ENCODE results near the gene NEK9.
"Not testable (repeated sequence)": the region's sequence is repeated elsewhere in the genome, so short reads cannot be mapped to it uniquely, and the experiment has no call there.

NEK9 gene

GRCh38 chr14:75079521-75079920 lies 47.3 kb downstream of the NEK9 start:
- TF ChIP-seq GATA1 (IDR thresholded peaks at IDR 0.05; ENCODE audit: low read depth, low read length) (no peak), POLR2A (IDR thresholded peaks at IDR 0.05; ENCODE audit: low read length) (no peak)
- DNase-seq = no peak

GRCh38 chr14:75077794-75078193 lies 49.1 kb downstream of the NEK9 start:
- no peak for DNase-seq
- TF ChIP-seq GATA1 (IDR thresholded peaks at IDR 0.05; ENCODE audit: low read depth, low read length) (no peak), POLR2A (IDR thresholded peaks at IDR 0.05; ENCODE audit: low read length) (no peak)

GRCh38 chr14:75070383-75070782 lies 56.5 kb downstream of the NEK9 start:
- TF ChIP-seq POLR2A (IDR thresholded peaks at IDR 0.05; ENCODE audit: low read length) = no peak
- no peak for TF ChIP-seq GATA1 (IDR thresholded peaks at IDR 0.05; ENCODE audit: low read depth, low read length)
- DNase-seq = no peak

- TF ChIP-seq POLR2A (IDR thresholded peaks at IDR 0.05; ENCODE audit: low read length) = no peak
- TF ChIP-seq GATA1 (IDR thresholded peaks at IDR 0.05; ENCODE audit: low read depth, low read length) = no peak
- no peak for DNase-seq
These were observed 57.1 kb downstream of the NEK9 start for GRCh38 chr14:75069811-75070145.

GRCh38 chr14:75069121-75069810 lies 57.6 kb downstream of the NEK9 start, which contains the start of gene ZC2HC1C:
Gene ZC2HC1C, plus strand, starts transcription at chr14:75069641. Its CDS starts 933 bp downstream, at chr14:75070574.
- peak; percentile 90 to 91 for DNase-seq
- TF ChIP-seq POLR2A (IDR thresholded peaks at IDR 0.05; ENCODE audit: low read length) = peak; percentile 85
- TF ChIP-seq GATA1 (IDR thresholded peaks at IDR 0.05; ENCODE audit: low read depth, low read length) = no peak

- no peak for DNase-seq
These were observed 58.3 kb downstream of the NEK9 start for GRCh38 chr14:75068294-75069120.

GRCh38 chr14:75067765-75068164 lies 59.1 kb downstream of the NEK9 start:
- DNase-seq = not testable (repeated sequence)

More at GRCh38 chr14:75068294-75069120, 58.3 kb downstream of the NEK9 start:
- TF ChIP-seq POLR2A (IDR thresholded peaks at IDR 0.05; ENCODE audit: low read length) (no peak), GATA1 (IDR thresholded peaks at IDR 0.05; ENCODE audit: low read depth, low read length) (no peak)

GRCh38 chr14:75067212-75067611 lies 59.6 kb downstream of the NEK9 start:
- DNase-seq = no peak
- TF ChIP-seq POLR2A (IDR thresholded peaks at IDR 0.05; ENCODE audit: low read length) (no peak), GATA1 (IDR thresholded peaks at IDR 0.05; ENCODE audit: low read depth, low read length) (no peak)

- no peak for DNase-seq
- no peak for TF ChIP-seq GATA1 (IDR thresholded peaks at IDR 0.05; ENCODE audit: low read depth, low read length)
- no peak for TF ChIP-seq POLR2A (IDR thresholded peaks at IDR 0.05; ENCODE audit: low read length)
These were observed 60.2 kb downstream of the NEK9 start for GRCh38 chr14:75066691-75067090.

GRCh38 chr14:75064205-75064567 lies 62.7 kb downstream of the NEK9 start:
- no peak for DNase-seq
- TF ChIP-seq POLR2A (IDR thresholded peaks at IDR 0.05; ENCODE audit: low read length) (no peak), GATA1 (IDR thresholded peaks at IDR 0.05; ENCODE audit: low read depth, low read length) (no peak)

- no peak for TF ChIP-seq GATA1 (IDR thresholded peaks at IDR 0.05; ENCODE audit: low read depth, low read length)
- TF ChIP-seq POLR2A (IDR thresholded peaks at IDR 0.05; ENCODE audit: low read length) = peak; percentile 78
- peak; percentile 93 to 95 for DNase-seq
These were observed 63.2 kb downstream of the NEK9 start, which contains the start of gene ACYP1 for GRCh38 chr14:75063491-75064204. Gene ACYP1, minus strand, starts transcription at chr14:75064024. Its CDS starts 471 bp downstream, at chr14:75063553.

- TF ChIP-seq GATA1 (IDR thresholded peaks at IDR 0.05; ENCODE audit: low read depth, low read length) = no peak
- no peak for TF ChIP-seq POLR2A (IDR thresholded peaks at IDR 0.05; ENCODE audit: low read length)
- peak; percentile 37 to 62 for DNase-seq
These were observed 63.8 kb downstream of the NEK9 start for GRCh38 chr14:75063013-75063412.

GRCh38 chr14:75060420-75060819 lies 66.4 kb downstream of the NEK9 start:
- TF ChIP-seq GATA1 (IDR thresholded peaks at IDR 0.05; ENCODE audit: low read depth, low read length) (no peak), POLR2A (IDR thresholded peaks at IDR 0.05; ENCODE audit: low read length) (no peak)
- DNase-seq = no peak

- no peak for TF ChIP-seq POLR2A (IDR thresholded peaks at IDR 0.05; ENCODE audit: low read length)
- TF ChIP-seq GATA1 (IDR thresholded peaks at IDR 0.05; ENCODE audit: low read depth, low read length) = no peak
- DNase-seq = no peak
These were observed 67.2 kb downstream of the NEK9 start for GRCh38 chr14:75059642-75060041.
